AG10803 (cell line): ENCODE results near the gene ABCB8.
"Not testable (repeated sequence)": the region's sequence is repeated elsewhere in the genome, so short reads cannot be mapped to it uniquely, and the experiment has no call there.

Experiments
- DNase-seq: peaks from one replicate; pipeline ENCODE4 v3.0.0; 2010; ENCODE audit warnings: low read depth
- H3K4me3 ChIP-seq: 2 replicates; pipeline ENCODE4 v1.5.1; 2011; ENCODE audit warnings: mild to moderate bottlenecking, low read length, control low read depth
- TF ChIP-seq, protein P1 (sequence below): conservative IDR thresholded peaks from 2 replicates; pipeline ENCODE4 v1.5.1; 2011; ENCODE audit warnings: mild to moderate bottlenecking, low read length, control low read depth, inconsistent platforms

ABCB8 gene

DNA sequence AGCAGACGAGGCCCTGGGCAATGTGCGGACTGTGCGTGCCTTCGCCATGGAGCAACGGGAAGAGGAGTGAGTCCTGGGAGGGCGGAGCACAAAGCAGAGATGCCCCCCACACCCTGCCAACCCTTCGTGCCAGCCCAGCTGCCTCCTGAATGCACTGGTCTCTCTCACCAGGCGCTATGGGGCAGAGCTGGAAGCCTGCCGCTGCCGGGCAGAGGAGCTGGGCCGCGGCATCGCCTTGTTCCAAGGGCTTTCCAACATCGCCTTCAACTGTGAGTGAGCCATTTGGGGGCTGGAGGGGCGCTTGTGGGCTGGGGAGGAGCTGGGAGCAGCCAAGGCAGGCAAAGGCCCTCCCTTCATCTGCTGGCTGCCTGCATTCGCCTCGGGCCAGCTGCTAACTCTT lies 7.7 kb downstream of the ABCB8 start:
- TF ChIP-seq, protein P1, sequence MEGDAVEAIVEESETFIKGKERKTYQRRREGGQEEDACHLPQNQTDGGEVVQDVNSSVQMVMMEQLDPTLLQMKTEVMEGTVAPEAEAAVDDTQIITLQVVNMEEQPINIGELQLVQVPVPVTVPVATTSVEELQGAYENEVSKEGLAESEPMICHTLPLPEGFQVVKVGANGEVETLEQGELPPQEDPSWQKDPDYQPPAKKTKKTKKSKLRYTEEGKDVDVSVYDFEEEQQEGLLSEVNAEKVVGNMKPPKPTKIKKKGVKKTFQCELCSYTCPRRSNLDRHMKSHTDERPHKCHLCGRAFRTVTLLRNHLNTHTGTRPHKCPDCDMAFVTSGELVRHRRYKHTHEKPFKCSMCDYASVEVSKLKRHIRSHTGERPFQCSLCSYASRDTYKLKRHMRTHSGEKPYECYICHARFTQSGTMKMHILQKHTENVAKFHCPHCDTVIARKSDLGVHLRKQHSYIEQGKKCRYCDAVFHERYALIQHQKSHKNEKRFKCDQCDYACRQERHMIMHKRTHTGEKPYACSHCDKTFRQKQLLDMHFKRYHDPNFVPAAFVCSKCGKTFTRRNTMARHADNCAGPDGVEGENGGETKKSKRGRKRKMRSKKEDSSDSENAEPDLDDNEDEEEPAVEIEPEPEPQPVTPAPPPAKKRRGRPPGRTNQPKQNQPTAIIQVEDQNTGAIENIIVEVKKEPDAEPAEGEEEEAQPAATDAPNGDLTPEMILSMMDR, result no peak
- no peak for DNase-seq
- H3K4me3 ChIP-seq, result no peak overlapping the region

DNA sequence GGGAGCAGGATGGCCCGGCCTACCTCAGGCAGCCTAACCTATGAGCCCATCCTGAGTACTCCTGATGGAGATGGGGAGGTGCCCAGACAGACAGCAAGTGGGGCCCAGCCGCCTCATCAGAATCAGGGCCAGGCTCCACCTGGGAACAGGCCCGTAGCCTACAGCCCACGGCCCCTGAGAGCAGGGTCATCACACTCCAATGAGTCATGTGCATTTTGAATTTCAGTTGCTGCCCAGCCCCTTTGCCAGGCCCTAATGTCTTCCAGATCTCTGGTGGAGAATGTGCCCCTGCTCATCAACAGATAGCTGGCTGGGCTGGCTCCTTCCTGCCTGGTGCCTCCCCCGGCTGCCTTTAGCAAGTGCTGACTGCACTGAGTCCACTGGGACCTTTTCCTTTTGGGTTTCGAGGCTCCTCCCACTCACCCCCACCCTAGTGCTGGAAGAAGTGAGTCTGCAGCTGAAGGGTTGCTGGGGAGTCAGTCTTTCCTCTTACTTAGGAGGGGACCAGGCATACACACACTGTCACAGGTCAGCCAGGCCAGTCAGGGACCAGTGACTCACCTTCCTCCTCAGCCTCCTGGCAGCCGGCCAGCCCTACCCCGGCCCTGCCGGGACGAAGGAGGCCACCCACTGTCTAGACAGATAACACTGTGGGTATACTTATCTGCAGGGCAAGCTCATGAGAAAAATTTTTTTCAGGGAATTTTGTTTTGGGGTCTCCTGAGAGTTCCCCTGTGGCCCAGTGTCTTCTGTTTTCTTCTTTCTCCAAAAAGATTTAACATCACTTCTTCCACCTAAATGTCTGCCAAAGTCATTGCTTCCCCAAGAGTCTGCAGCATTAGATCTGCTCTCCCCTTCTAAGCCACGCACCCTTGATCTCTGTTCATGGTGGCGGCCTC lies 10.9 kb downstream of the ABCB8 start:
- H3K4me3 ChIP-seq, result no peak overlapping the region
- DNase-seq, result peak; percentile 79
- TF ChIP-seq, protein P1, result no peak

DNA sequence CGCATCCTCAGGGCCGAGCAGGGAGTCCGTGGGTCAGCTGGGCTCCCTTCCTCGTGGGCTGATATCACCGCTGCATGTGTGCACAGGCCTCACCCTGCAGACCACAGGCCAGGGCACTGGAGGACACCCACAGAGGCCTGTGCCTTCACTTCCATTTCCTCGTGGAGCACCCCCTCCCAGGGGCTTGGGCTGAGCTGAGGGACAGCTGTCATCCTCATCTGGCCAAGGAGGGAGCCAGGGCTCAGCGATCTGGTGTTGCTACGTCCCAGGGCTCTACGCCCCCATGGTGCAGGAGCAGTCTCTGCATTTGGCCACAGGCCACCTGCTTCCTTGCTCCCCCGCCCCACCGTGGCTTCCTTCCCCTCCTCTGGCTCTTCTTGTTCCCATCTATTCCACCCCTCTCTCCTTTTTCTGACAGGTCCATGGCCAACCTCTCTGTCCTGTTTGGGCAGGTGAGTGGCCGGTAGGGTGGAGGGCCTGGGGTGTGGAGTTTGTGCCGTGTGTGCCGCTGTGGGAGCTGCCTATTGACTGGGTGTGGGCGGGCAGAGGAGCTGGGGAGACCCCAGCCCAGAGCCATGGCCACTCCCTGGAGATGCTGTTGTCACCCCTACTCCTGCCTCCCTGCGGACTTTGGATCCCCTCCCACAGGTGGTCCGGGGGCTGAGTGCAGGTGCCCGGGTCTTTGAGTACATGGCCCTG lies 11.7 kb downstream of the ABCB8 start:
- DNase-seq, result no peak
- TF ChIP-seq, protein P1, result no peak

DNA sequence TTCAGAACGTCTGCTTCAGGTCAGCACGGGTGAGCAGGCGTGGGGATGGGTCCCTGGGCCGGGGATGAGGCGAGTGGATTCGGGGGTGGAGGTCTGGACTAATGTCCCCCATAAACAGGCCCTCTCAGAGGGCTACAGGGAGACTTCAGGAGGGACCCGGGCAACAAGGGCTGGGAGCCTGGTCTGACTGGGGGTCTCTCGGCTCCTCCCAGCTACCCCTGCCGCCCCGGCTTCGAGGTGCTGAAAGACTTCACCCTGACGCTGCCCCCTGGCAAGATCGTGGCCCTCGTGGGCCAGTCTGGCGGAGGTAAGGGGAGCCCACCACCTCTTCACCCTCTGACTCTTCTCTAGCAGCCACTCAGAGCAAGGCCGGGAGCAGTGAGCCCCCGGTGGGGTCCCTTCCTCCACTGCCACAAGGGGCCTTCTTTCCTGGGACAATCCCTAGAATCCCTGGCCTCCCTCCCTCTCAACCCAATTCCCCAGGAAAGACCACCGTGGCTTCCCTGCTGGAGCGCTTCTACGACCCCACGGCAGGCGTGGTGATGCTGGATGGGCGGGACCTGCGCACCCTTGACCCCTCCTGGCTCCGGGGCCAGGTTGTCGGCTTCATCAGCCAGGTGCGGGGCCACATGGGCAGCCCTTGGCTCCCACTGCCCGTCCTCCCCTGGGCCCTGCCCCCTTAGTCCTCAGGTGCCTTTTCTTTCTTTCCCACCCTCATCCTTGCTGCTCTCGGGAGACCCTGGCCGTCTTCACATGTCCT lies 12.5 kb downstream of the ABCB8 start:
- H3K4me3 ChIP-seq, result no peak overlapping the region
- no peak for DNase-seq
- TF ChIP-seq, protein P1, result no peak

More for the DNA sequence above, 11.7 kb downstream of the ABCB8 start:
- H3K4me3 ChIP-seq, result no peak overlapping the region

DNA sequence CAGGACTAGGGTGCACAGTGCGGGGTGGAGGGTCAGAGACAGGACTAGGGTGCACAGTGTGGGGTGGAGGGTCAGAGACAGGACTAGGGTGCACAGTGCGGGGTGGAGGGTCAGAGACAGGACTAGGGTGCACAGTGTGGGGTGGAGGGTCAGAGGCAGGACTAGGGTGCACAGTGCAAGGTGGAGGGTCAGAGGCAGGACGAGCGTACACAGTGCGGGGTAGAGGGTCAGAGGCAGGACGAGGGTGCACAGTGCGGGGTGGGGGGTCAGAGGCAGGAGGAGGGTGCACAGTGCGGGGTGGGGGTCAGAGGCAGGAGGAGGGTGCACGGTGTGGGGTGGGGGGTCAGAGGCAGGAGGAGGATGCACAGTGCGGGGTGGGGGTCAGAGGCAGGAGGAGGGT lies 15.2 kb downstream of the ABCB8 start:
- not testable (repeated sequence) for H3K4me3 ChIP-seq, DNase-seq

DNA sequence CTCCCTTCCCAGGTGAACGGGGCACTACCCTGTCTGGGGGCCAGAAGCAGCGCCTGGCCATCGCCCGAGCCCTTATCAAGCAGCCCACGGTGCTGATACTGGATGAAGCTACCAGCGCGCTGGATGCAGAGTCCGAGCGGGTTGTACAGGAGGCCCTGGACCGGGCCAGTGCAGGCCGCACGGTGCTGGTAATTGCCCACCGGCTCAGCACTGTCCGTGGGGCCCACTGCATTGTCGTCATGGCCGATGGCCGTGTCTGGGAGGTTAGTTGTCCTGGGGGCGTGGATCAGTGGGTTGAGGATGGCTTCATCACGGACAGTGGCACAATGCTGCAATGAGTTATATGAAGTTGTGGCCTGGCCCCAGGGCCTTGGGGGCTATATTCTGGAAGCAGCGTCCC lies 15.7 kb downstream of the ABCB8 start:
- DNase-seq, result no peak
- TF ChIP-seq, protein P1, result no peak
- no peak overlapping the region for H3K4me3 ChIP-seq

DNA sequence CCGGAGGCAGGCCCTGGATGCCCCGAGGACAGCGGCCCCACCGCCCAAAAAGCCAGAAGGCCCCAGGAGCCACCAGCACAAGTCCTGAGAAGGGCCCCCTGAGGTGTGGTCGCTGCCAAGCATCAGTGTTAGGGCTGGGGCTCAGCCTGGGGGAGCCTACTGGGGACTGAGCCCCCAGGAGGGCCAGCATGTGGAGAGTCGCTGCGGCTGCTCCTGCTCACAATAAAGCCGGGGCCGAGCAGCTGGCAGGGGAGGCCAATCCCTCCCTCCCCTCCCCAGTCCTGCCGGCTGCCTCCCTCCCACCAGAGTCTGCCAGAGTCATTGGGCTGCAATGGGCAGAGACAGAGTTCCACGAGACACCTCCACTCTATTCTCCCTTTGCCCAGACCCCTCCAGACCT lies 17.0 kb downstream of the ABCB8 start:
- H3K4me3 ChIP-seq, result no peak overlapping the region
- DNase-seq, result no peak
- TF ChIP-seq, protein P1, result no peak
